ENCODE data around the gene BHLHA9.

GRCh38 chr17:1315891-1316403, 45.7 kb downstream of the BHLHA9 start:
- TF ChIP-seq CTCF (IDR thresholded peaks at IDR 0.05; ENCODE audit: extremely low read depth in 1 of 2, insufficient read depth in 1 of 2, low read depth in 1 of 2, low read length in 2 of 2) (no peak), POLR2A (IDR thresholded peaks at IDR 0.05; ENCODE audit: low read depth, low read length) (no peak), JUN (IDR thresholded peaks at IDR 0.05; ENCODE audit: borderline replicate concordance, insufficient read depth, insufficient read length, low read depth) (no peak), EZH2 (IDR thresholded peaks at IDR 0.05; ENCODE audit: borderline replicate concordance, low read depth, low read length, severe bottlenecking) (no peak), FOS (IDR thresholded peaks at IDR 0.05; ENCODE audit: borderline replicate concordance, insufficient read depth, low read length) (no peak), POLR2AphosphoS5 (IDR thresholded peaks at IDR 0.05; ENCODE audit: insufficient read depth, low read depth, low read length) (no peak)

All from endothelial cell of umbilical vein (primary cell).